ENCODE data around the gene RNF5. TPM values are rescaled to one million over a fixed set of nuclear protein-coding genes. Genes with fewer than 3 reads are reported as not detected.

The RNF5 gene
- total RNA-seq, 1 donor from 2014 or later, result 53.1 TPM

DNA sequence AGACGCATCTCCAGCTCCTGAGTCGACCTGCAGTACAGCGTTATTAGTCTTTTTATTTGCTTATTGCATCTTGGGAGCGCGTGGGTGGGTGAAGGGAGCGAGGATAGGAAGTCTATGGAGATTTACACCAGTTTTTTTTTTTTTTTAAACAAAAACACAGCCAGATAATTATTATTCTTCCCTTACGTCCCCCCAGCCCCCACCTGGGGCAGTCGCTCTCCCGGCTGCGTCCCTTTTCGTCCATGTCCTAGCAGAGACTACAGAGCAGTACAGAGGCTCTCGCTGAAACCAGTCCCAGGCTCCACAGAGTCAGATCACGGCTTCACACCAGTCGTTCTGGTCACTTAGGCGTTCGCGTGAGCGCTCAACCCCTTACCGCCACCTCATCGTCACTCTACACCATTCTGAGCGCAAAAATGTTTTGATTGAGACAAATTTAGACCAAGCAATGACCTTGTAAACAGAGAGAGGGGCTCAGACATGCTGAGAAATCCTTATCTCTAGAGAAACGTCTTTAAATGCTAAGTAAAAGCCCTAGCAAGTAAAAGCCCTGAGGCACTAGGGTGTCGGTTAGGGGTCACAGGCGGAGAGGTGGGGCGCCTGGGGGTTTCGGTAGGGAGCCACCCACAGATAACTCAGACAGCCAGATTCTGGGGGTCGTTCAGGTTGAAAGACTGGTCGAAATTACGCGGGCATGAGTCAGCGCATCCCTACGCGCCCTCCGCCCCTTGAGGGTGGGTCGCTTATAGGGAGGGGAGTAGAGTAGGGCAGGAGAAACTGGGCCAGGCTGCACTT, 25.2 kb upstream of the RNF5 start:
- peak; percentile 36 for DNase-seq

DNA sequence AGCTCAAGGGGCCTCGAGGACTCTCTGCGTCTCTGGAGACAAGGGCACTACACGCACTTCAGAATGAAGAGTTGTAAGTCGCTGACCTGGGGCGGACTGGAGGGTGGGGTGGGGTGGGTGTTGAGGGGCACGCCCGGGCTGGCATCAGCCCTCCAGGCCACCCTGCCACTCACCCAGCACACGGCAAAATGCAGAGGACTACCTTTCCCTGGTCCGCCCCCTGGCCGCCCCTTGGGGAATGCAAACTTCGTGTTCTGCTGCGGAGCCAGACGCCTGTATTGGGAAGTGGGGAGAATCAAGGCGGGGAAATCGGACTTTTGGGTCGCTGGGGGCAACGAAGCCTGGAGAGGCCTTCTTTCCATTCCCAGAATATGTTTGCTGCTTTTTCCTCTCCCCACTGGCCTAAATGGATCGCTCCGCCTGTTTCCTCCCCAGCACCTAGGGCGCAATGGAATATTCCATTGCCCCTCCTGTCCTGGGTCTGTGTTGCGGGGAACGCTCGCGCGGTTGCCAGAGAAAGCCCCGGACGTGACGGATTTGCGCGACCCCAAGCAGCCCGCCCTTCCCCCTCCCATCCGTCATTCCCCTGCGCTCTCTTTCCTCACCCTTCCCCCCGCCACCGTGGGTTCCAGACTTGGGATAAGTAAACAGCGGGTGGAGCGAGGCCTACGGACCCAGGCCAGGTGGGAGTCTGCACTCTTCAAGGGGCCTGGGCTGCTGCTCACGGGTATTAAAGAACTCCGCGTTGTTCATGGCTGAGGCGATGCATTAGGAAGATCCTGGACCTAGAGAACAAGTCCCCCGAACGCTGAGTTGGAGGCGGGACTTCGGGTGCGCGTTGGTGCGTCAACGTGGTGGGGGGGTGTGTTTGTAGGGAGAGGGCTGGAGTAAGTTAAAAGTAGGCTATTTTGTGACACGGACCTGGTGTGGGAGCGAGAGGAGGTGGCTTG, 24.4 kb upstream of the RNF5 start, which contains the start of gene PPT2:
Gene PPT2 (plus strand): TSS at position 578 of the 950 bp plus-strand sequence. CDS start 454 bp downstream, outside the sequence.
- peak; percentile 95 for DNase-seq

- peak; percentile 77 for DNase-seq
Observed at GRCh38 chr6:32154514-32155161, 23.6 kb upstream of the RNF5 start.

GRCh38 chr6:32156891-32157290, 21.3 kb upstream of the RNF5 start:
- DNase-seq, result no peak

- DNase-seq, result no peak
Observed at GRCh38 chr6:32158052-32158451, 20.2 kb upstream of the RNF5 start.

GRCh38 chr6:32163559-32164258, 14.5 kb upstream of the RNF5 start:
- no peak for DNase-seq

- no peak for DNase-seq
Observed at GRCh38 chr6:32164295-32164694, 13.9 kb upstream of the RNF5 start, which contains the start of gene EGFL8. EGFL8 (plus strand) TSS chr6:32164595; CDS start chr6:32166166, 1,571 bp downstream.

DNA sequence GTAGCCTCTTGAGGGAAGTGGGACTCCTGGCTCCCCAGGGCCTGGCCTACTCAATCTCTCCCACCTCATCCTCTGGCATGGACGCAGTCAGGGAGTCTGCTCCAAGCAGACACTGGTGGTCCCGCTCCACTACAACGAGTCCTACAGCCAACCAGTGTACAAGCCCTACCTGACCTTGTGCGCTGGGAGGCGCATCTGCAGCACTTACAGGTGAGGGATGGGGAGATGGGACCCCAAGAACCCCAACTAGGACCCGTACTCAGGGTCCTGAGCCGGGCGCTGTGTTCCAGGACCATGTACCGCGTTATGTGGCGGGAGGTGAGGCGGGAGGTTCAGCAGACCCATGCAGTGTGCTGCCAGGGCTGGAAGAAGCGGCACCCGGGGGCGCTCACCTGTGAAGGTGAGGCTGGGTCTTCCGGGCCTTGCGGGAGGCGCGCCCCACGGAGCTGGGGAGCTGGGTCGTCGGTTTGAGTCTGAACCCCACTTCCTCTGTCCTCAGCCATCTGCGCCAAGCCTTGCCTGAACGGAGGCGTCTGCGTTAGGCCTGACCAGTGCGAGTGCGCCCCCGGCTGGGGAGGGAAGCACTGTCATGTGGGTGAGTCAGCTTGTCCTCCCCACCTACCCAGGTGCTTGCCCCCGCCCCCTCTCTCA, 11.7 kb upstream of the RNF5 start:
- DNase-seq, result no peak

- no peak for DNase-seq
Observed at GRCh38 chr6:32167154-32167760, 10.9 kb upstream of the RNF5 start.

DNA sequence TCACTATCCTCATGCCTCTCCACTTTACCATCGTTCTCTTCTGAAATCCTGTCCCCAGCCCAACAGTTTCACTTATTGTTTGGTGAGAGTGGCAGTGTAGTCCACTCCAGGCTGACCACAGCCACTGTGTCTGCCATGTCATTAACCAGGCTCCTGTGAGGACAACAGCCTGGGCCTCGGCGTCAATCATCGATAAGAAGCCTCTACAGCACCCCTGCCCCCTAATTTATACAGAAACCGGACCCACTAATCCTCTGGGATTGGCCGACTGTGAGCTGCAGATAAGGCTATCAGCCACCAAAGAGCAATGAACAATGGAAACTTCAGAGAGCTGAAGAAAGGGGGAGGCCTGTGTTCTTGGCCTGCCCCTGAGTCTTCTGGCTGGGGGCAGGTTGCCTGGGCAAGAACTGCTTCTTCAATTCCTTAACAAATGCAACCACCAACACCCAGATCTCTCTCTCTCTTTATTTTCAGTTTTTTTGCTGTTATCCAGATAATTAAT, 10.4 kb upstream of the RNF5 start:
- DNase-seq, result no peak

DNA sequence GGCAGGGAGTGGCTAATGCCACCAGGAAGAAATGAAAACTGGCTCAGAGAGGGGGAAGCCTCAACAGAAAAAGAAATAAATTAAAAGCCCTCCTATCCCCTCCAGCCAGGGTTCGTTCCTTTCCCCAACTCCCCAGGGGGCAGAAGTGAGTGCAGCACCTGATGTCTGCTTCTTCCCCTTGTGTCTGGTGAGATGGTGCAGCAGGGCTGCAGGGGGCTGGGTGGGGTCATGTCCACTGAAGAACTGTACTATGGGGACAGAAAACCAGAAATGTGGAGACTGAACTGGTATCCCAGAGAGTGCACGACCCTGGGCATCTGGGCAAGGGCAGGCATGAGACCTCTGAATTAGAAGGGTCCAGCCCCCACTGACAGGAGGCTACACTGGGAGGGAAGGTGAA, 9.9 kb upstream of the RNF5 start:
- DNase-seq, result no peak

GRCh38 chr6:32168807-32169591, 9.2 kb upstream of the RNF5 start:
- DNase-seq, result no peak

GRCh38 chr6:32170294-32170693, 7.9 kb upstream of the RNF5 start:
- no peak for DNase-seq

DNA sequence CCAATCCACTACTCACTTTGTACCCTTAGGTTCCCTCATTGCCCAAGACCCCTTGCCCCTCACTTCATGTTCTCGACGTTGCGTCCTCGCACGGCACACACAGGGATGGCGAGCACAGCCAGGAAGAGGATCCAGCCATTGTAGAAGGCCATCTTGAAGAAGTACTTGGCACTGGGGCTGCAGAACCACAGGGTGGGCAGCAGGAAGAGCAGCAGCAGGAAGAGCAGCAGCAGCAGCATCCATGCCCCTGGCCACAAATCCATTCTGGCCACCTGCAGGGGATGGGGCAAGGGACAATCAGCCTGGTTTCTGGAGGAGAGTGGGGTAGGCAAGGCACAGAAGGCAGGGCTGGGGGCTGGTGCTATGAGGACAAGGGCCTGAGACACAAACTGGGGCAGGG, 7.0 kb upstream of the RNF5 start:
- DNase-seq, result no peak

DNA sequence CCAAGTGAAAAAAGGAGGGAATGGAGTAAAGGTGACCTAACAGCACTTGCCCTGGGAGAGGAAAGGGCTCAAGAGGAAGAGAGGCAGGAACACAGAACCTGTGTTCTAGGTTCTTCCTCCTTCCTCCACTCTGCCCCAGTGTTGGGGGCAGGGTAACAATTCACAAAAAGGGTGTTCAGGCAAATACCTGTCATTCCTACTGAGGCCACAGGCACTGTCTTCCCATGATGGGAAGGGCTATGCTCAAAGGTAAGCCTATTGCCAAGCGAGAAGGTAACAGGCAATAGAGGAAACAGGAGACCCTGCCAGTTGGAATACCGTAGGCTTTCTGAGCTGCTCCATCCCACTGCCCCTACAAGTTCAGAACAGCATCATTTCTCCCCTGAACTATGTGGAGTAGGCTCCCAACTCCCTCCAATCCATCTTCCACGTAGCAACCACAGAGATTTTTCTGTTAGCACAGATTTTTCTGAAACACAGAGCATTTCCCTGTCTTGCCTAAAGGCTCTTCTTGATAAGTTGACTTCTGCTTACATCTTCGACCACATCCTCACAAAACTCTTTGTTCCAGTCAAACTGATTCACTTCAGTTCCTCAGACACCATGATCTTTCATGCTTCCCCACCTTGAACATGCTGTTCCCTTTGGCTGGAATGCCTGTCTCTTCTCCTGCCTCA, 5.0 kb upstream of the RNF5 start:
- DNase-seq, result no peak

- no peak for DNase-seq
Observed at GRCh38 chr6:32174416-32174815, 3.8 kb upstream of the RNF5 start.

DNA sequence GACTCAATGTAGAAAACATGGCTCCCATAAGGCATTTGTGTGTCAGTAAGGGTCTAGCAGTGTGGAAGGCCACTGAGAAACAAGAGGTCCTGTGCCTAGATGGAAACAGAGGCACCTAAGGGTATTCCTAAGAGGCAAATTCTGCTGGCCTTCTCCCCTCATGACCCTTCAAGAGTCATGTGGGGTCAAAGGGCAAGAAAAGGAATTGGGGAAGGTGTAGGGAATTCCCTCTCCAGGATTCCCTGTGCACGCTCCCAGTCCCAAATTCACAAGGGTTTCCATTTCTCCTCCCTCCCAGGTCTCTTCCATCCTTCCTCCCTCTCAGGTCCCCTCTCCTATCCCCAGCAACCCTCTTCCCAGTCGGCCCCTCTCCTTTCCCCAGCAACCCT, 2.9 kb upstream of the RNF5 start:
- DNase-seq, result no peak

DNA sequence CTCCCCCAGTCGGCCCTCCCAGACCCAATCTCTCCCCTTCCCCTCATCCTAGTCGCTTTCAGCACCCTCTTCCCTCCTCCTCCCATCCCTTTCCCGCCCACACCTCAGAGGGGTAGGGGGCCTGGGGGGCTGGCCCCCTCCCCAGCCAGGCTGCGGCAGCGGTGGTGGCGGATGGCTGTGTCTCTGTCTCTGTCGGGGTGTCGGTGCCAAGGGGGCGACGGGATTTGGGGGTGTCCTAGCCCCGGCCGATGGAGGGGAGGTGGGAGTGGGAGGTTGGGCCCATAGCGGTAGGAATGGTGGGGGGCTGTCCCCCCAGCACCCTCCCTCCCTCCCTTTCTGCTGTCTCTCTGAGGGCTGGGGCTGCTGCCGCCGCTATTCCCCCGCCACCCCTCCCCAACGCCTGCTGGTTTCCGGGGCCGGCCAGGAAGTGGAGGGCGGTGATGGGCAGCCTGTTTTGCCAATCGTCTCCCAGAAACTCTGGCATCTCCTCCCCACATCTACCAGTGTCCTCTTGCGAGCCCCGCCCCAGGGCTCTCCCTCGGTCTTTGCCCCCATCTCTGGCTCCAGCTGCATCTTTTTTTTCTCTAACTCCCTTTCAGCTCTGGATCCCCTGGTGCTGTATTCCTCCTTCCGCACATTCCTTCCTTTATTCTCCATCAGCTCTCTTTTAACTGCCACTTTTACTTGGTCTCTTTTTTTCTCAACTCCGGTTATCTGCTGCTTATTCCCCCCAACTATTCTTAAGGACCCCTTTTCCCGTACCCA, 2.3 kb upstream of the RNF5 start, which contains the start of gene AGPAT1:
Gene AGPAT1 (minus strand): TSS at position 374 of the 765 bp plus-strand sequence. CDS start 4,588 bp downstream, outside the sequence.
- DNase-seq, result peak; percentile 97

All from dermis blood vessel endothelial cell (primary cell).